GM18861 (cell line): Measurements from ENCODE around the gene C2orf81.
"Not testable (repeated sequence)": the region's sequence is repeated elsewhere in the genome, so short reads cannot be mapped to it uniquely, and the experiment has no call there.

ENCODE experiments used
- ATAC-seq: cut with Tn5 transposase; IDR thresholded peaks from one replicate; pipeline ENCODE4 v1.9.1; 2021; ENCODE audit not compliant: unreplicated experiment

Gene C2orf81

GRCh38 chr2:74421221-74421870 is at the start of gene C2orf81, which contains the start of gene WDR54:
Gene C2orf81 (minus strand): TSS chr2:74421619. CDS start chr2:74421560, 59 bp downstream.
Gene WDR54 (plus strand): TSS chr2:74421730. CDS start chr2:74422154, 424 bp downstream.
- peak; percentile 86 for ATAC-seq

- not testable (repeated sequence) for ATAC-seq
Observed at GRCh38 chr2:74470742-74471141, 49.3 kb upstream of the C2orf81 start.

DNA sequence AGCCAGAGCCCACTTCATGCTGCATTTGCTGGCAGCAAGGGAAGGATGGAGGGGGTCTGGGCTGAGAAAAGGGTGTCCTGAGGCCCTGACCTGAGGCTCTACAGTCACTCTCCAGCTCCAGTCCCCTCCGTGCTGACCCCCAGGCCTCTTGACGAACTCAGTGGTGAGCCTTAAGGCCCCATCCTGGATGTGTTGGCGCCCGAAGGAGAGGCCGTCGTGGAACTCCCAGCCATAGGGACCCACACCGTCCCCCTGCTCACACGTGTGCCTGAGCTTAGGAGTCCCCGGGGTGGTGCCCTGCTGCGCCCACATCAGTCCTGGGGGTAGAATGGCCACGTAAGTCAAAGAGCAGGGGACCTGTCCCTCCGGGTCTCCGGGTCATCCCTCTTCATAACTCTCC is 43.0 kb upstream of the C2orf81 start:
- ATAC-seq = no peak

- no peak for ATAC-seq
Observed at GRCh38 chr2:74462786-74463105, 41.3 kb upstream of the C2orf81 start.

DNA sequence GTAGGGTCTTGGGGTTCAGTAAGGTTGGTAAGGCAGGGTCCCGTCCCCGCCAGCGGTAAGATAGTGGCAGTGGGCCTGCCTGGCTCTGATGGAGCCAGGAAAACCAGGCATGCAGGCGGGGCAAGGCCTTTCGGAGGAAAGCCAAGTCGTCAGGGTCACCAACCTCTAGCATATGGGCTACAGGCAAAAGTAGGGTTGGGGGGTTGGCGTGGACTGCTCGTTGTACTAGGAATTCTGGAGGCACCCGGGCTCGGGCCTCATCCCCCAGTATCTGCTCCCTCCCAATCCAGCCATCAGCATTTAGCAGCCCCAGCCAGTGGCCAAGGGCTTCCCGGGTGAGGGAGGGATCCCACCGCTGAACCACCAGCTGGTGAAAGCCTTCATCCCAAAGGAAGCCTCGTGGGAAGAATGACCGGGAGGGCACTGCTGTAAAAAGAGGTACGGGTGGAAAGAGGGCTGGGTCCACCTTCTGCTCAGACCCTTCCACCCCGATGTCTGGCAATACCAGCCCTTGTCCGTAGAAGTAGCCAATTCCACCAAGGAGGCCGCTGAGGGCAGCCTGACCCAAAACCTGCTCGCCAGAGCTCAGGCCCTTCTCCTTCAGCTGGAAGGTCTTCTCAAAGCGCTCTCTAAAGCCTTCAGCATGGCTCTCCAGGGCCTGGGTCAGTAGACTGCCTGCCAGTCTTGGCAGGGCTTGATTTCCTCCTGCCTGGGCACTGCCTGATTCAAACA is 40.8 kb upstream of the C2orf81 start:
- ATAC-seq = no peak

GRCh38 chr2:74461187-74462053 is 40.0 kb upstream of the C2orf81 start:
- ATAC-seq = no peak

- ATAC-seq = not testable (repeated sequence)
Observed at GRCh38 chr2:74460187-74460586, 38.8 kb upstream of the C2orf81 start.

- ATAC-seq = not testable (repeated sequence)
Observed at GRCh38 chr2:74459503-74460118, 38.2 kb upstream of the C2orf81 start.

DNA sequence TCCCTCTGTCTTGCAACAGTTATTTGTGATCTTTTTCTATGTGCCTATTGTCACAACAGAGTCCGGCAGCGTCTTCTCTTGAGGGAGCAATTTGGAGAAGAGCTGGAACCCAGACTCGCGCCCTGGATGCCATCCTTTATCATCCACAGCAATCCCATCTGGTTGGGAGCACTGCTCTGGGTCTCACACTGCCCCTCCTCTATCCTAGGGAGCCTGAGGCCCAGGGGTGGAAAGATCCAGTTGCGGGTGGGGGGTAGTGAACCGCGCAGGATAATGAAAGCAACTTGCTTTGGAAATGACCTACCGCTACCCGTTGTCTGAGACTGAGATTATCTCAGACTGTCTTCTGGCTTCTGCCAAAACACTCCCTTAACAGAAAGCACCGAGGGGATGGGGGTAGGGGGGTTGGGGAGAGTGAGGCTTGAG is 37.5 kb upstream of the C2orf81 start:
- ATAC-seq = no peak

GRCh38 chr2:74458132-74458937 is 36.9 kb upstream of the C2orf81 start, which contains the start of gene WBP1:
Gene WBP1 (plus strand): TSS chr2:74458438. CDS start chr2:74458603, 165 bp downstream.
- peak; percentile 78 for ATAC-seq

DNA sequence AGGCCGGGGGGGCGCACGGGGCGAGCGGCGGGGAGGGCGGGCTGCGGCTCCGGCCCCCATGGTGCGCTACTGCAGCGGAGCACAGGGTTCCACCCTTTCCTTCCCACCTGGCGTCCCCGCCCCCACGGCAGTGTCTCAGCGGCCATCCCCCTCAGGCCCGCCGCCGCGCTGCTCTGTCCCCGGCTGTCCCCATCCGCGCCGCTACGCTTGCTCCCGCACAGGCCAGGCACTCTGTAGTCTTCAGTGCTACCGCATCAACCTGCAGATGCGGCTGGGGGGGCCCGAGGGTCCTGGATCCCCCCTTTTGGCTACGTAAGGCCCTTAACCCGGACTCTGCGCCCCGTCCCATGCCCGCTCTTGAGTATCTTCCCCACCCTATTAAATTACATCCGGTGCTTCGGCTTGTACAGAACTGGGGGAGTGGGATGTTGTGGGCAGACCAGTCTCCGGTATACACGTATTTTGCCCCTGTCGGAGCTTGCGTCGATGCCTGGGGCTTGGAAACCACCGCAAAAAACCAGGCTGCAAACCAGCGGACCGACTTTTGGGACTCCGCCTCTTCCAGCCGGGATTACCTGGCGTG is 36.2 kb upstream of the C2orf81 start:
- ATAC-seq = peak; percentile 25

DNA sequence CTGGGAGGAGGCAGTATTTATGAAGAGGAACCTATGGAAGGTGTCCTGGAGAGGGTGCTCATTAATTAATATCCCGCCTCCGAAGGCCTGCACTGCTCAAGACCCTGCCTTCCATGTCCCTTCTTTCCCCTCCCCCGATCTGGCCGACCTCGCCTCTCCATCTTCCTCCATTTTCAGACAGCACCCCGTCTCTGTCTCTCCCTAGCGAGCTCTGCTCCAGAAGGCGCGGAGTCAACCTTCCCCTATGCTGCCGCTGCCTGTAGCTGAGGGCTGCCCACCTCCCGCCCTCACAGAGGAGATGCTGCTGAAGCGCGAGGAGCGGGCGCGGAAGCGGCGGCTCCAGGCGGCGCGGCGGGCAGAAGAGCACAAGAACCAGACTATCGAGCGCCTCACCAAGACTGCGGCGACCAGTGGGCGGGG is 35.7 kb upstream of the C2orf81 start:
- ATAC-seq = no peak

DNA sequence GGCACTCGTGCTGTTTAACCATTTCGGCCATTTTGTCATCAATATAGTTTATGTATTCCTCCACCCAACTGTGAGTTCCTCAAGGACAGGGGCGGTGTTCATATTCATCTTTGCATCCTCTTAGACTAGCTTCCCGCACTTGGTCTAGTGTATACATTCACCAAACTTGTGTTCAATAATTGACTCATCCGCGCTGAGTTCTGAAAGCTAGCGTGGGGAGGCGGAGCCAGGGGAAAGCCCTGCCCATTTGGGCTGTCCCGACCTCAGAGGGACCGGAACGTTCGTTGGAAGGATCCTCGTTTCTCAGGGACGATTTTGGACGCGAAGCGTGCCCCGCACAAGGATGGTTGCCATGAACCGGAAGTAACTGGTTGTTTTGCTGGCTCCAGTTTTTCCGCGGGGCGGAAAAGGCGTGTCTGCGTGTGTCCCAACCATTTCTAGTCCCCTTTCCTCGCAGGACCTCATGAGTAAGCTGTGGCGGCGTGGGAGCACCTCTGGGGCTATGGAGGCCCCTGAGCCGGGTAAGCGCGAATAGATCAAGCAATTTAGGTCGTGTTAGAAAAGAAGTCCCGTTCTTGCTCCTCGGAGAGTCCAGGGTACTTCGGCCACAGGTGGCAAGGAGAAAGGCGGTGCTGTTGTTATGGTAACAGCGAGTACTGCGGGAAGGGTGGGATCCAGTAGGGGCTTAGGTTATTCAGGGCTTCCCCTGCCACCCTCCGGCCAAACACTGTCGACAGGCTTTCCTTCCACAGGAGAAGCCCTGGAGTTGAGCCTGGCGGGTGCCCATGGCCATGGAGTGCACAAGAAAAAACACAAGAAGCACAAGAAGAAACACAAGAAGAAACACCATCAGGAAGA is 33.5 kb upstream of the C2orf81 start, which contains the start of gene INO80B:
Gene INO80B, plus strand, starts transcription at position 434 of the 858 bp plus-strand sequence. Its CDS starts 30 bp downstream, at position 464.
- ATAC-seq = peak; percentile 49

GRCh38 chr2:74450570-74451190 is 29.3 kb upstream of the C2orf81 start:
- ATAC-seq = no peak

DNA sequence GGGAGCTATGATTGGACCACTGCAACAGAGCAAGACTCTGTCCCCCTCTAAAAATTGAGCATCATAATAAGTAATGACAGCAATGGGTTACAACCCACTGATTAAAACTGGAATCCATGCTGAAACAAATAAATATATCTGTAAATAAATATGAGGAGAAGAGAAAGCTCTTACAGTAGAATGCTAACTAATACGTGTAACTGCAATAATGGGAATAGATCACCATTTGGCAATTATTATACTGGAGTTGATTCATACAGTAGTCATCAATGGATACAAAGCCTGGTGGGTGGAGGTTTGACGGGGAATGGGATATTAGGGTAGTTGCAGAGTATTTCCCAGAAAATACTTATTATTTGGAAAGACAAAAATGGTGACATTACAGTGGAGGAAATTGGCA is 27.4 kb upstream of the C2orf81 start:
- no peak for ATAC-seq

DNA sequence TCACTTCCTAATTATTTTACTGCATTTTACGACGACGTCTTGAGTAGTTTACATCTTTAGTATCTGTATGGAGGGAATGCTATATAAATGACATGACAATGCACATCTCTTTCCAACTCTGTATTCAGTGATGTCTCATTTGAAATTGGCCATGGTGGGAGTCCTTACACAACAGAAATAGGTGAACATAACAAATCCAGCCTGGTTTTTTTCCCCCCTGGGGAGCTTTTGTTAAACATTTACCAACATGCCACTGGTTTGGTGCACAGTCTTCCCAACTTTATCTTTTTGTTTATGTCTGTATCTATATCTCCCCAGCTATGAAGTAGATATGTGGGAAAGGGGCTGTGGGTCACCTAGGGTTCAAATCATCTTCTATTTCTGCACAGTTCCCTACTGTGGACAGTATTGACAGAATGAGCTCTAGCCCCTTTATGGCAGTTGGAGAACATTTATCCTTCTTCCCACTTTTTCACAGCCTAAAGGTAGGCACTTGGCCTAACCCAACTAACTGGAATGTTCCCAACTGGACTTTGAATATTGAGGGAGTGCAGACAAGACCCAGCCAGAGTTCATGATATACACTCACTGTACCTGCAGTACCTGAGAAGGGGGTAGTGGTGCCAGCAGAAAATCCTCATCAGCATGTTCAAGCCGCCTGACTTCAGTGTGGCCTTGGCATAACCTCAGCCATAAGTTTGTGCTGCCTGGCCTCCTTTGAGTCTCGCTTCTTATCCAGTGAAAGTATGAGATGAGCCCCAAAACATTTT is 26.0 kb upstream of the C2orf81 start:
- no peak for ATAC-seq

DNA sequence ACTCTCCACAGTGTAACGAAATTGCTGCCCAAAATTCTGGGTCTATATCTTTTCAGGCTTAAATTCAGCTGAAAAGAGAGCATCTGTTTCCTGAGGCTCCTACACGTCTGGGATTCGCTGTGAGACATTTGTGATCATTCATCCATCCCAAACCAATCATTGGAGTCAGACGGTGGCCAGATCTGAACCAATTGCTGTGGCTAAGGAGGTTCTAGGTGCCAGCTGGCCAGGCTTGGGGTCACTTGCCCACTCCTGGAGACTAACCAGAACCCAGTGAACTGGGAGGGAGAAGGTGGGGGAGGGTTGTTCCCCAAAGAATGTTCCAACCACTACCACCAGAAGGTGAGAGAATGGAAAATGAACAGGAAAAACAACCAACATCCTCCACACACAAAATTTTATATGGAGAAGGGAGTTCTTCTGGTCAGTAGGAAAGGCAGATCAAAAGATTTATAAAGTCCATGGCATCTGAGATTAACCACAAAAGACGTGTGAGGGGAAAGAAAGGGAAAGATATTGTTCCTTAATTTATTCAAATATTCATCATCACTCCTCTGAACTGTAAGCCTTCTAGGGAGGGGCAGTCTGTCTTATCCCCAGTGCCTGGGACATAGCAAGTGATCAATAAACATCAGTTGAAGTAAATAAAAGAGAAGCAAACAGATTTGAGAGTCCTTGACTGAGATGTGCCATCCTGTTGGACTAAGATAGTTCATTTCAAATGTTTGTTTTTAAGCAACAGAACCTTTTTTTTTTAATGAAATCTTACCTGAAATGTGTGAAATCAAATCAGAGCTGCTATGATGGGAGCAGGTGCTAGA is 23.3 kb upstream of the C2orf81 start:
- no peak for ATAC-seq
